GM12878 (cell line): Measurements from ENCODE around the gene DLEC1. TPM values are rescaled to one million over a fixed set of nuclear protein-coding genes. Genes with fewer than 3 reads are reported as not detected.

Source experiments
- ATAC-seq: fragments of 200-7000 bp; cut with Tn5 transposase; 3 replicates; pipeline ENCODE4 v1.9.1; 2020; ENCODE audit warnings: mild to moderate bottlenecking, moderate library complexity
- BruUV-seq: library from RNA; stranded (reverse); fragments of 400-500 nt; replicated peaks from 2 replicates; lab custom pipeline; 2021; lab: Mats Ljungman, UMichigan
- CTCF ChIA-PET: fragments of 300-600 bp; sonication (Branson Sonifier 250); formaldehyde crosslinking; extraction: SDS; loops from one replicate; lab custom pipeline; 2021; ENCODE audit warnings: inconsistent platforms; lab: Yijun Ruan, JAX
- POLR2A ChIA-PET: fragments of 350-600 bp; formaldehyde crosslinking; extraction: SDS; loops from one replicate; lab custom pipeline; 2021; ENCODE audit warnings: inconsistent platforms; lab: Charles Lee
- RAD21 ChIA-PET: fragments of 300-600 bp; sonication (Branson Sonifier 250); formaldehyde crosslinking; loops from one replicate; lab custom pipeline; 2023; ENCODE audit warnings: antibody characterized with exemption; ENCODE audit not compliant: unreplicated experiment; lab: Charles Lee
- SMC1A ChIA-PET: fragments of 300-600 bp; sonication (Branson Sonifier 250); formaldehyde crosslinking; loops from one replicate; lab custom pipeline; 2023; ENCODE audit not compliant: unreplicated experiment, uncharacterized antibody; lab: Charles Lee
- DNase-seq: peaks from one replicate; pipeline ENCODE4 v3.0.0-alpha.2; 2011; ENCODE audit warnings: low read depth, low spot score
- FAIRE-seq: peaks from 3 replicates; lab custom pipeline; 2011; peaks lifted over from hg19 to GRCh38; lab: Jason Lieb, UNC
- H2AFZ ChIP-seq: 2 replicates; pipeline ENCODE4 v1.6.0; 2011; ENCODE audit warnings: low read depth, low read length, control low read depth; ENCODE audit not compliant: control insufficient read depth
- H3K27ac ChIP-seq: 2 replicates; pipeline ENCODE4 v1.5.1; 2011; ENCODE audit warnings: control low read depth; ENCODE audit not compliant: control insufficient read depth, insufficient read depth
- H3K27me3 ChIP-seq, 2 experiments: replicated peaks in 1 of 2; 2 replicates each; pipeline versions ENCODE4 v1.6.0 to v1.6.1; 2011; ENCODE audit warnings: low read length in 1 of 2; ENCODE audit not compliant: control insufficient read depth in 2 of 2, insufficient read depth in 2 of 2
- H3K36me3 ChIP-seq, 2 experiments: 2 replicates each; pipeline ENCODE4 v1.5.1; 2011; ENCODE audit warnings: low read length in 1 of 2; ENCODE audit not compliant: control insufficient read depth in 2 of 2, insufficient read depth in 2 of 2
- H3K4me1 ChIP-seq: 2 replicates; pipeline ENCODE4 v1.6.1; 2011; ENCODE audit warnings: mild to moderate bottlenecking, low read length, moderate library complexity, mixed read lengths; ENCODE audit not compliant: control insufficient read depth, insufficient read depth
- H3K4me2 ChIP-seq: 2 replicates; pipeline ENCODE4 v1.6.0; 2011; ENCODE audit warnings: control low read depth; ENCODE audit not compliant: control insufficient read depth, insufficient read depth
- H3K4me3 ChIP-seq: fragments of 200-600 bp; sonication (generic); 2 replicates; pipeline ENCODE4 v1.5.1; 2016
- H3K79me2 ChIP-seq: 2 replicates; pipeline ENCODE4 v1.6.0; 2011; ENCODE audit warnings: low read length; ENCODE audit not compliant: control insufficient read depth, insufficient read depth
- H3K9ac ChIP-seq: 2 replicates; pipeline ENCODE4 v1.8.0; 2011; ENCODE audit warnings: low read length, control low read depth, mixed read lengths; ENCODE audit not compliant: control insufficient read depth, insufficient read depth
- H3K9me3 ChIP-seq: replicated peaks from 3 replicates; pipeline ENCODE4 v1.5.1; 2011; ENCODE audit warnings: mild to moderate bottlenecking, low read length; ENCODE audit not compliant: control insufficient read depth, insufficient read depth
- H4K20me1 ChIP-seq: 2 replicates; pipeline ENCODE4 v1.6.0; 2011; ENCODE audit not compliant: control insufficient read depth, insufficient read depth
- CBFB ChIP-seq: IDR thresholded peaks from 2 replicates; pipeline ENCODE4 v1.6.1; 2016; ENCODE audit warnings: antibody characterized with exemption, low read depth
- CREM ChIP-seq: IDR thresholded peaks from 2 replicates; pipeline ENCODE4 v1.6.1; 2014; ENCODE audit warnings: antibody characterized with exemption, low read depth
- IRF5 ChIP-seq: fragments of 450-650 bp; IDR thresholded peaks from 2 replicates; pipeline ENCODE4 v1.6.1; 2017; ENCODE audit warnings: borderline replicate concordance
- NFYB ChIP-seq: IDR thresholded peaks from 2 replicates; pipeline ENCODE4 v1.6.1; 2011; ENCODE audit warnings: low read depth, mild to moderate bottlenecking, low read length, improper control_type of control experiment, moderate library complexity; ENCODE audit not compliant: insufficient read depth
- NR2C2 ChIP-seq: IDR thresholded peaks from 2 replicates; pipeline ENCODE4 v1.6.1; 2011; ENCODE audit warnings: borderline replicate concordance, low read depth; ENCODE audit not compliant: control insufficient read depth, insufficient read length
- SMARCA5 ChIP-seq: fragments of 450-650 bp; IDR thresholded peaks from 2 replicates; pipeline ENCODE4 v1.6.1; 2017; ENCODE audit warnings: mild to moderate bottlenecking
- WGBS: methylation state at CpG from one replicate; pipeline ENCODE4 v1.1.6; 2016; ENCODE audit warnings: low lambda C conversion rate; ENCODE audit not compliant: insufficient replicate concordance, insufficient coverage; ENCODE audit errors: missing lambda C conversion rate; 5-methylcytosine and 5-hydroxymethylcytosine counted together
- in situ Hi-C: fragments of 300-500 bp; cut with MboI; formaldehyde crosslinking; loops from 9 replicates; pipeline ENCODE4 v1.14.3; 2018; ENCODE audit warnings: mixed read lengths
- intact Hi-C: fragments of 100-400 bp; cut with micrococcal nuclease; formaldehyde crosslinking; loops from one replicate; pipeline ENCODE4 v1.14.2; 2022; ENCODE audit not compliant: unreplicated experiment
- polyA plus RNA-seq, 11 experiments: library from polyadenylated mRNA; depleted of rRNA in 4 of 11; unstranded in 6 of 11; stranded (reverse) in 5 of 11; fragments of >200 nt; fragmentation: Nextera tagmentation in 4 of 11; fragmentation: Illumina TruSeq in 1 of 11; extraction: Ambion mirVana in 4 of 11; extraction: Trizol in 1 of 11; gene quantifications; 1 replicate in 1 of 11; 2 replicates in 10 of 11; pipeline versions ENCODE4 v1.2.1 to v1.2.3, GENCODE V29; 2011 to 2016; ENCODE audit warnings: inconsistent platforms in 2 of 11, missing spikeins in 2 of 11, low read depth in 1 of 11
- total RNA-seq, 4 experiments: library from RNA; depleted of rRNA in 3 of 4; stranded (reverse); fragments of >200 nt in 3 of 4; fragmentation: Illumina TruSeq in 1 of 4; extraction: Trizol in 1 of 4; gene quantifications; 2 replicates each; pipeline versions ENCODE4 v1.2.1 to v1.2.3, GENCODE V29; 2013 to 2021
- TF ChIP-seq, protein P1 (sequence below): fragments of 450-650 bp; formaldehyde crosslinking; IDR thresholded peaks from 2 replicates; pipeline ENCODE4 v1.4.0; 2022; ENCODE audit warnings: mild to moderate bottlenecking, moderate library complexity

Gene DLEC1
- total and polyA plus RNA-seq, 10 of the 15 experiments (the other 5 are each of a cell fraction or from before 2014, with no cell fraction given): 0.03 to 0.29 (median 0.07) TPM; not detected in 3

DNA sequence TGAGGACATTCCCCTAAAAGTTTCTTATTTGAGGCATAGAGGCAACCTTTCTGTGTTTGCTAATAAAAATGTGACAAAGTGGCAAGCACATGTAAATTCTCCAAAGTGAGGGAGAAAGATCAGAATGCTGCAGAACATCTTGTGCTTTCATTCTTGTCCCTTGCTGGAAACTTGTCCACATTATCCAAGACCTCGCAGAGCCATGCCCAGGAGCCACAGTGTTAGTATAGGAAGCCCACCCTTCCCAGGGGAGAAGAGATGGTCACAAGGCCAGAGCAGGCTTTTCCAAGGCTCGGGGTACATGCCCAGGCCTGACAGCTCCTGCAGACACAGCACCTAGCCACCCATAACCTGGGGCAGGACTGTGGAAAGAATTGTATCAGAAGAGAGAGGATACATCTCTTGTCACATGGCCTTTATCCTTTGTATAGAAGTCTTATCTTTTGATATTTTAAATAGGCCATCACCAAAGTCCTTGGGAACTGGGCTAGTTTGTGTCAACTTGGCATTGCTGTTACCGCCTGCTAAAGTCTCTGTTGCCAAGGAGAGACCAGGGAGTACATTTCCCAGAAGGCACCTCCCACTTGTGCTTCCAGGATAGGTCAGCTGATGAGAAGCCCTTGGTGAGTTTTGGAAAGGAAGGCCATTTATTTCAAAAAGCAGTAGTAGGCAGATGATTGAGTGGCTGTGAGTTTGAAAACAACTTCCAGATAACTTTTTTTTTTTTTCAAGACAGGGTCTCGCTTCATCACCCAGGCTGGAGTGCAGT is 10.5 kb downstream of the DLEC1 start:
- BruUV-seq: no TSS peak
- H2AFZ ChIP-seq: no peak overlapping the region
- ChIA-PET POLR2A (no interaction called here), CTCF (interaction anchor here (0.6 kb wide), 1 partner anchor 1273 kb away, joined by 3 read pairs; no protein-coding TSS in a partner anchor), RAD21 (no interaction called here), SMC1A (no interaction called here)
- no peak for DNase-seq
- no peak overlapping the region for H3K27ac ChIP-seq
- H3K79me2 ChIP-seq: no peaks in the 10 kb centered on the region
- no peak overlapping the region for H3K4me3 ChIP-seq
- TF ChIP-seq, protein P1, sequence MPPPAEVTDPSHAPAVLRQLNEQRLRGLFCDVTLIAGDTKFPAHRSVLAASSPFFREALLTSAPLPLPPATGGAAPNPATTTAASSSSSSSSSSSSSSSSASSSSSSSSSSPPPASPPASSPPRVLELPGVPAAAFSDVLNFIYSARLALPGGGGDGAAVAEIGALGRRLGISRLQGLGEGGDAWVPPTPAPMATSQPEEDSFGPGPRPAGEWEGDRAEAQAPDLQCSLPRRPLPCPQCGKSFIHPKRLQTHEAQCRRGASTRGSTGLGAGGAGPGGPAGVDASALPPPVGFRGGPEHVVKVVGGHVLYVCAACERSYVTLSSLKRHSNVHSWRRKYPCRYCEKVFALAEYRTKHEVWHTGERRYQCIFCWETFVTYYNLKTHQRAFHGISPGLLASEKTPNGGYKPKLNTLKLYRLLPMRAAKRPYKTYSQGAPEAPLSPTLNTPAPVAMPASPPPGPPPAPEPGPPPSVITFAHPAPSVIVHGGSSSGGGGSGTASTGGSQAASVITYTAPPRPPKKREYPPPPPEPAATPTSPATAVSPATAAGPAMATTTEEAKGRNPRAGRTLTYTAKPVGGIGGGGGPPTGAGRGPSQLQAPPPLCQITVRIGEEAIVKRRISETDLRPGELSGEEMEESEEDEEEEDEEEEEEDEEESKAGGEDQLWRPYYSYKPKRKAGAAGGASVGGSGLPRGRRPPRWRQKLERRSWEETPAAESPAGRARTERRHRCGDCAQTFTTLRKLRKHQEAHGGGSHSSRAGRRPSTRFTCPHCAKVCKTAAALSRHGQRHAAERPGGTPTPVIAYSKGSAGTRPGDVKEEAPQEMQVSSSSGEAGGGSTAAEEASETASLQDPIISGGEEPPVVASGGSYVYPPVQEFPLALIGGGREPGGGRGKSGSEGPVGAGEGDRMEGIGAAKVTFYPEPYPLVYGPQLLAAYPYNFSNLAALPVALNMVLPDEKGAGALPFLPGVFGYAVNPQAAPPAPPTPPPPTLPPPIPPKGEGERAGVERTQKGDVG (CRISPR knock-in tag): no peak
- TF ChIP-seq NR2C2: no peak
- TF ChIP-seq IRF5: no peak
- TF ChIP-seq NFYB: no peak
- no peak for TF ChIP-seq CREM
- TF ChIP-seq CBFB: no peak
- no peak for TF ChIP-seq SMARCA5
- H3K9me3 ChIP-seq: no peaks in the 10 kb centered on the region
- no peaks in the 10 kb centered on the region for H4K20me1 ChIP-seq
- intact Hi-C loops (no loop called here), in situ Hi-C loops (no loop called here)
- H3K9ac ChIP-seq: no peak overlapping the region
- no peak for ATAC-seq
- FAIRE-seq: no peak
- no peaks in the 10 kb centered on the region for H3K4me1 ChIP-seq
- H3K27me3 ChIP-seq: no peaks in the 10 kb centered on the region; a peak in 1 of 4 replicates
- WGBS: 28% methylated on average over 4 of the region's 4 CpGs
- H3K4me2 ChIP-seq: no peak overlapping the region
- no peaks in the 10 kb centered on the region for H3K36me3 ChIP-seq
